ENCODE results near the gene LMBR1L.
"Not testable (repeated sequence)": the region's sequence is repeated elsewhere in the genome, so short reads cannot be mapped to it uniquely, and the experiment has no call there.

Gene LMBR1L

GRCh38 chr12:49088150-49088931, 22.3 kb downstream of the LMBR1L start:
- DNase-seq (ENCODE audit: low read depth) = peak; percentile 40

- DNase-seq (ENCODE audit: low read depth) = no peak
Measured at GRCh38 chr12:49086116-49086515, 24.5 kb downstream of the LMBR1L start.

- no peak for DNase-seq (ENCODE audit: low read depth)
Measured at GRCh38 chr12:49084438-49084837, 26.2 kb downstream of the LMBR1L start.

GRCh38 chr12:49079793-49080192, 30.9 kb downstream of the LMBR1L start:
- no peak for DNase-seq (ENCODE audit: low read depth)

GRCh38 chr12:49070971-49071370, 39.7 kb downstream of the LMBR1L start:
- DNase-seq (ENCODE audit: low read depth) = no peak

- peak; percentile 97 for DNase-seq (ENCODE audit: low read depth)
Measured at GRCh38 chr12:49069507-49070346, 40.9 kb downstream of the LMBR1L start, which contains the start of gene RHEBL1. TSS of gene RHEBL1 (minus strand) at chr12:49069979. CDS start at chr12:49069785, 194 bp downstream.

- DNase-seq (ENCODE audit: low read depth) = no peak
Measured at GRCh38 chr12:49068879-49069506, 41.7 kb downstream of the LMBR1L start.

GRCh38 chr12:49066120-49066519, 44.5 kb downstream of the LMBR1L start:
- no peak for DNase-seq (ENCODE audit: low read depth)

- DNase-seq (ENCODE audit: low read depth) = no peak
Measured at GRCh38 chr12:49064767-49065152, 45.9 kb downstream of the LMBR1L start.

- not testable (repeated sequence) for DNase-seq (ENCODE audit: low read depth)
Measured at GRCh38 chr12:49061916-49062315, 48.7 kb downstream of the LMBR1L start.

GRCh38 chr12:49061157-49061650, 49.4 kb downstream of the LMBR1L start:
- DNase-seq (ENCODE audit: low read depth) = no peak

GRCh38 chr12:49060237-49061156, 50.1 kb downstream of the LMBR1L start, which contains the start of gene KMT2D:
TSS of gene KMT2D (minus strand) at chr12:49060794. CDS start at chr12:49055324, 5,470 bp downstream.
- DNase-seq (ENCODE audit: low read depth) = peak; percentile 69

GRCh38 chr12:49059299-49060171, 51.1 kb downstream of the LMBR1L start:
- no peak for DNase-seq (ENCODE audit: low read depth)

GRCh38 chr12:49059045-49059298, 51.7 kb downstream of the LMBR1L start:
- no peak for DNase-seq (ENCODE audit: low read depth)

GRCh38 chr12:49058366-49059044, 52.1 kb downstream of the LMBR1L start:
- DNase-seq (ENCODE audit: low read depth) = no peak

- no peak for DNase-seq (ENCODE audit: low read depth)
Measured at GRCh38 chr12:49057888-49058287, 52.8 kb downstream of the LMBR1L start.

- DNase-seq (ENCODE audit: low read depth) = no peak
Measured at GRCh38 chr12:49055978-49056754, 54.5 kb downstream of the LMBR1L start.

GRCh38 chr12:49055092-49055491, 55.6 kb downstream of the LMBR1L start:
- DNase-seq (ENCODE audit: low read depth) = no peak

- DNase-seq (ENCODE audit: low read depth) = no peak
Measured at GRCh38 chr12:49054524-49054923, 56.1 kb downstream of the LMBR1L start.
